GM23338 (cell line): ENCODE measurements around the gene PHAF1. TPM values are rescaled to one million over a fixed set of nuclear protein-coding genes. Genes with fewer than 3 reads are reported as not detected.

Experiments used
- ATAC-seq: fragments of 200-7000 bp; cut with Tn5 transposase; 3 replicates; pipeline ENCODE4 v1.9.1; 2020
- DNase-seq: peaks from one replicate; pipeline ENCODE4 v3.0.0-alpha.2; 2015; ENCODE audit warnings: low spot score
- H2AFZ ChIP-seq: fragments of 200-600 bp; sonication (generic); 2 replicates; pipeline ENCODE4 v1.8.0; 2016; ENCODE audit warnings: antibody characterized with exemption, mild to moderate bottlenecking, moderate library complexity
- H3F3A ChIP-seq: fragments of 200-600 bp; sonication (generic); replicated peaks from 2 replicates; pipeline ENCODE4 v1.8.0; 2017; ENCODE audit warnings: antibody characterized with exemption, mixed run types, low read depth
- H3K27ac ChIP-seq: fragments of 200-600 bp; sonication (generic); 2 replicates; pipeline ENCODE4 v1.6.1; 2016; ENCODE audit warnings: low read depth
- H3K27me3 ChIP-seq: fragments of 200-600 bp; sonication (generic); 2 replicates; pipeline ENCODE4 v1.8.0; 2016; ENCODE audit warnings: mild to moderate bottlenecking, mixed run types, moderate library complexity; ENCODE audit not compliant: insufficient read depth
- H3K36me3 ChIP-seq: fragments of 200-600 bp; sonication (generic); 2 replicates; pipeline ENCODE4 v1.8.0; 2016; ENCODE audit warnings: mild to moderate bottlenecking; ENCODE audit not compliant: insufficient read depth
- H3K4me1 ChIP-seq: fragments of 200-600 bp; sonication (generic); 2 replicates; pipeline ENCODE4 v1.8.0; 2016; ENCODE audit warnings: mild to moderate bottlenecking, moderate library complexity; ENCODE audit not compliant: insufficient read depth
- H3K4me2 ChIP-seq: fragments of 200-600 bp; sonication (generic); 2 replicates; pipeline ENCODE4 v1.7.1; 2017; ENCODE audit warnings: mixed run types
- H3K4me3 ChIP-seq: fragments of 200-600 bp; sonication (generic); 2 replicates; pipeline ENCODE4 v1.6.1; 2016; ENCODE audit warnings: mixed run types
- H3K79me2 ChIP-seq: fragments of 200-600 bp; sonication (generic); replicated peaks from 2 replicates; pipeline ENCODE4 v1.8.0; 2017; ENCODE audit warnings: mild to moderate bottlenecking; ENCODE audit not compliant: insufficient read depth
- H3K9me2 ChIP-seq: fragments of 200-600 bp; sonication (generic); 2 replicates; pipeline ENCODE4 v1.8.0; 2017; ENCODE audit not compliant: insufficient read depth
- H4K20me1 ChIP-seq: fragments of 200-600 bp; sonication (generic); replicated peaks from 2 replicates; pipeline ENCODE4 v1.8.0; 2017; ENCODE audit warnings: mild to moderate bottlenecking; ENCODE audit not compliant: insufficient read depth
- H3K27ac Mint-ChIP-seq: 2 replicates; pipeline ENCODE4 v1.8.0; 2020; ENCODE audit warnings: inconsistent platforms, mild to moderate bottlenecking, moderate library complexity, mixed read lengths
- H3K27me3 Mint-ChIP-seq: 3 replicates; pipeline ENCODE4 v1.8.0; 2022; ENCODE audit warnings: low read depth, mild to moderate bottlenecking, moderate library complexity, mixed read lengths, inconsistent platforms; ENCODE audit not compliant: insufficient read depth, poor library complexity
- H3K36me3 Mint-ChIP-seq: 3 replicates; pipeline ENCODE4 v1.8.0; 2021; ENCODE audit warnings: low read depth, mild to moderate bottlenecking, inconsistent platforms, moderate library complexity, mixed read lengths
- H3K4me1 Mint-ChIP-seq: 3 replicates; pipeline ENCODE4 v1.8.0; 2020; ENCODE audit warnings: mild to moderate bottlenecking, inconsistent platforms, mixed read lengths
- H3K4me3 Mint-ChIP-seq: 3 replicates; pipeline ENCODE4 v1.8.0; 2021; ENCODE audit warnings: moderate library complexity, mild to moderate bottlenecking, inconsistent platforms, mixed read lengths
- H3K9me3 Mint-ChIP-seq: 3 replicates; pipeline ENCODE4 v1.8.0; 2020; ENCODE audit warnings: moderate library complexity, mild to moderate bottlenecking, inconsistent platforms, mixed read lengths
- CREB1 ChIP-seq: fragments of 250-450 bp; sonication (Bioruptor Pico); IDR thresholded peaks from 2 replicates; pipeline ENCODE4 v1.5.0; 2020; ENCODE audit warnings: low read depth, mild to moderate bottlenecking, moderate library complexity
- EZH2 ChIP-seq: fragments of 200-600 bp; sonication (generic); IDR thresholded peaks from one replicate; pipeline ENCODE4 v1.8.0; 2017; ENCODE audit warnings: antibody characterized with exemption, mild to moderate bottlenecking, low read depth; ENCODE audit not compliant: unreplicated experiment
- POLR2AphosphoS5 ChIP-seq: IDR thresholded peaks from 2 replicates; pipeline ENCODE4 v1.6.1; 2016; ENCODE audit warnings: antibody characterized with exemption, low read depth
- STAT1 ChIP-seq: IDR thresholded peaks from one replicate; pipeline ENCODE4 v1.6.1; 2016; ENCODE audit warnings: antibody characterized with exemption; ENCODE audit not compliant: unreplicated experiment
- polyA plus RNA-seq: library from polyadenylated mRNA; unstranded; fragments of >200 nt; fragmentation: Nextera tagmentation; extraction: Ambion mirVana; gene quantifications from 2 replicates; pipeline ENCODE4 v1.2.1, GENCODE V29; 2016
- total RNA-seq: library from RNA; depleted of rRNA; stranded (reverse); fragments of >200 nt; shearing (Covaris generic); gene quantifications from 2 replicates; pipeline ENCODE4 v1.2.3, GENCODE V29; 2014
- TF ChIP-seq, protein P1 (sequence below), 2 experiments: fragments of 200-600 bp in 1 of 2; sonication (generic) in 1 of 2; conservative IDR thresholded peaks; 2 replicates each; pipeline versions ENCODE4 v1.5.1 to v1.6.1; 2016 to 2017; ENCODE audit warnings: antibody characterized with exemption in 2 of 2, low read depth in 2 of 2, mild to moderate bottlenecking in 2 of 2, moderate library complexity in 1 of 2
- TF ChIP-seq, protein P2 (sequence below): fragments of 250-450 bp; sonication (Bioruptor Pico); IDR thresholded peaks from 2 replicates; pipeline ENCODE4 v1.5.0; 2020; ENCODE audit warnings: mild to moderate bottlenecking, moderate library complexity

Gene PHAF1
- total and polyA plus RNA-seq, 2 experiments from 2014 or later: 14.7 to 35.9 TPM

DNA sequence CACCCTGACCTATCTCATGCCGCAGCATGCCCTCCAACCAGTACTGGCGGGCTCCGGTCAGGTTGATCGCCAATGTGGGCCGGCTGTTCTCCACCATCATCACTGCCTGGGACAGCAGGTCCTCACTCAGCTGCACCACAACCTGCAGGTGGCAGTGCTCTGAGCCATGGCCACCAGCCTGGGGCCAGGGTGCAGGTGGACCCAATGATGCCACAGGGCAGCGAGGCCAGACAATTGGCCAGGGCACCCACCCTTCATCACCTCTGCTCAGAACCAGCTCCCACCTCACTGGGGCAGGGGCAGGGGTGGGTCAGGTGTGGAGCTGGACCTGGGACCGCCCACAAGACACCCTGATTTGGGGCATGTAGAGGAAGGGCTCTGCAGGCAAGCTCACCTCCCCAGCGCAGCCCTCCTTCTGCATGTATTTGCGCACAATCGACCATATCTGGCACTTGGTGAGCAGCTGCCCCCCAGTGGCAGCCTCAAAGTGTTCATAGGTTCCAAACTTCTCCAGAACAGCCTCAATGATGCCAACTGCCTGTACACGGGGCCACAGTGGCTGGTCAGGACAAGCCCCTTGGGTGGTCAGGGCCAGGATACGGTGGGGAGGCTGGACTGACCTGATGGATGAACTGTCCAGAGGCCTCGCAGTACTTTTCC, 69.8 kb downstream of the PHAF1 start:
- H3K4me2 ChIP-seq: no peak overlapping the region
- Mint-ChIP-seq H3K4me1 (peaks cover 12% of the 10 kb centered on the region), H3K9me3 (no peaks in the 10 kb centered on the region; the same call in 2 of the 3 replicates), H3K27me3 (peaks cover 45% of the 10 kb centered on the region), H3K4me3 (0 out of 3 replicates have a peak overlapping the region, but pooled peaks have one; percentile 70), H3K27ac (no peak overlapping the region), H3K36me3 (peaks cover 3% of the 10 kb centered on the region; the same call in 2 of the 3 replicates)
- peaks cover 10% of the 10 kb centered on the region; the same call in 1 of the 2 replicates for H3F3A ChIP-seq
- DNase-seq: no peak
- no peaks in the 10 kb centered on the region for H3K9me2 ChIP-seq
- no peak overlapping the region for H3K27ac ChIP-seq
- H3K4me3 ChIP-seq: no peak overlapping the region
- no peaks in the 10 kb centered on the region for H3K36me3 ChIP-seq
- peaks cover 4% of the 10 kb centered on the region; the same call in 1 of the 2 replicates for H4K20me1 ChIP-seq
- no peak; the same call in 2 of the 3 replicates for ATAC-seq
- H2AFZ ChIP-seq: no peak overlapping the region
- peaks cover 39% of the 10 kb centered on the region for H3K27me3 ChIP-seq
- peaks cover 17% of the 10 kb centered on the region for H3K4me1 ChIP-seq
- H3K79me2 ChIP-seq: peaks cover 10% of the 10 kb centered on the region
- no peak for TF ChIP-seq CREB1
- TF ChIP-seq, protein P1, sequence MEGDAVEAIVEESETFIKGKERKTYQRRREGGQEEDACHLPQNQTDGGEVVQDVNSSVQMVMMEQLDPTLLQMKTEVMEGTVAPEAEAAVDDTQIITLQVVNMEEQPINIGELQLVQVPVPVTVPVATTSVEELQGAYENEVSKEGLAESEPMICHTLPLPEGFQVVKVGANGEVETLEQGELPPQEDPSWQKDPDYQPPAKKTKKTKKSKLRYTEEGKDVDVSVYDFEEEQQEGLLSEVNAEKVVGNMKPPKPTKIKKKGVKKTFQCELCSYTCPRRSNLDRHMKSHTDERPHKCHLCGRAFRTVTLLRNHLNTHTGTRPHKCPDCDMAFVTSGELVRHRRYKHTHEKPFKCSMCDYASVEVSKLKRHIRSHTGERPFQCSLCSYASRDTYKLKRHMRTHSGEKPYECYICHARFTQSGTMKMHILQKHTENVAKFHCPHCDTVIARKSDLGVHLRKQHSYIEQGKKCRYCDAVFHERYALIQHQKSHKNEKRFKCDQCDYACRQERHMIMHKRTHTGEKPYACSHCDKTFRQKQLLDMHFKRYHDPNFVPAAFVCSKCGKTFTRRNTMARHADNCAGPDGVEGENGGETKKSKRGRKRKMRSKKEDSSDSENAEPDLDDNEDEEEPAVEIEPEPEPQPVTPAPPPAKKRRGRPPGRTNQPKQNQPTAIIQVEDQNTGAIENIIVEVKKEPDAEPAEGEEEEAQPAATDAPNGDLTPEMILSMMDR (conservative IDR thresholded peaks at IDR 0.05; ENCODE audit: low read depth in 2 of 2): peak; percentile 22 to 62; a peak in 2 of 4 replicates

DNA sequence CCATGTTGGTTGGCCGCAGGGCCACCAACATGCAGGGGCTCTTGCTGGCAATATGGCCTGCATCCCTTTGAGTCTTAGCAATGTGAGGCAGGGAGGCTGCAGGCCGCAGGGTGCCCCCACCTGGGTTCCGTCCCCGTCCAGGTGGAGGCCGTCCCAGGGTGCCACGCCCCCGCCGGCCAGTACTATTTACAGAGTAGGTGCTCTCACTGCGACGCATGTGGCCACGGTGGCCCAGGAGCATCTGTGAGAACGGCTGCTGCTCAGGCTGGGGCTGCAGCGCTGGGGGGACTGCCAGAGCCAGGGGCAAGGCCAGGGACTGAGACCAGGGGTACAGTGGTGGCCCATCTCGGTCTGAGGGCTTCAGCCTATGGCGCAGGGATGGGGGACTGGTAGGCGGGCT, 70.4 kb downstream of the PHAF1 start:
- no peak overlapping the region for H3K4me3 ChIP-seq
- H3K36me3 Mint-ChIP-seq: peaks cover 3% of the 10 kb centered on the region; the same call in 2 of the 3 replicates

More for the DNA sequence above, 70.4 kb downstream of the PHAF1 start:
- no peak overlapping the region for H3K27ac Mint-ChIP-seq
- Histone ChIP-seq H3K27me3 (peaks cover 39% of the 10 kb centered on the region), H3K9me2 (no peaks in the 10 kb centered on the region), H3K4me2 (no peak overlapping the region), H3K79me2 (peaks cover 10% of the 10 kb centered on the region), H4K20me1 (peaks cover 4% of the 10 kb centered on the region; the same call in 1 of the 2 replicates), H3K4me1 (peaks cover 19% of the 10 kb centered on the region), H3F3A (peaks cover 7% of the 10 kb centered on the region; the same call in 1 of the 2 replicates), H2AFZ (no peak overlapping the region), H3K27ac (no peak overlapping the region), H3K36me3 (no peaks in the 10 kb centered on the region)
- DNase-seq (no peak), ATAC-seq (no peak)
- H3K4me3 Mint-ChIP-seq: no peak overlapping the region
- H3K27me3 Mint-ChIP-seq: peaks cover 45% of the 10 kb centered on the region
- no peak for TF ChIP-seq POLR2AphosphoS5
- no peak for TF ChIP-seq STAT1
- TF ChIP-seq CREB1: no peak
- TF ChIP-seq EZH2: no peak
- TF ChIP-seq, protein P2, sequence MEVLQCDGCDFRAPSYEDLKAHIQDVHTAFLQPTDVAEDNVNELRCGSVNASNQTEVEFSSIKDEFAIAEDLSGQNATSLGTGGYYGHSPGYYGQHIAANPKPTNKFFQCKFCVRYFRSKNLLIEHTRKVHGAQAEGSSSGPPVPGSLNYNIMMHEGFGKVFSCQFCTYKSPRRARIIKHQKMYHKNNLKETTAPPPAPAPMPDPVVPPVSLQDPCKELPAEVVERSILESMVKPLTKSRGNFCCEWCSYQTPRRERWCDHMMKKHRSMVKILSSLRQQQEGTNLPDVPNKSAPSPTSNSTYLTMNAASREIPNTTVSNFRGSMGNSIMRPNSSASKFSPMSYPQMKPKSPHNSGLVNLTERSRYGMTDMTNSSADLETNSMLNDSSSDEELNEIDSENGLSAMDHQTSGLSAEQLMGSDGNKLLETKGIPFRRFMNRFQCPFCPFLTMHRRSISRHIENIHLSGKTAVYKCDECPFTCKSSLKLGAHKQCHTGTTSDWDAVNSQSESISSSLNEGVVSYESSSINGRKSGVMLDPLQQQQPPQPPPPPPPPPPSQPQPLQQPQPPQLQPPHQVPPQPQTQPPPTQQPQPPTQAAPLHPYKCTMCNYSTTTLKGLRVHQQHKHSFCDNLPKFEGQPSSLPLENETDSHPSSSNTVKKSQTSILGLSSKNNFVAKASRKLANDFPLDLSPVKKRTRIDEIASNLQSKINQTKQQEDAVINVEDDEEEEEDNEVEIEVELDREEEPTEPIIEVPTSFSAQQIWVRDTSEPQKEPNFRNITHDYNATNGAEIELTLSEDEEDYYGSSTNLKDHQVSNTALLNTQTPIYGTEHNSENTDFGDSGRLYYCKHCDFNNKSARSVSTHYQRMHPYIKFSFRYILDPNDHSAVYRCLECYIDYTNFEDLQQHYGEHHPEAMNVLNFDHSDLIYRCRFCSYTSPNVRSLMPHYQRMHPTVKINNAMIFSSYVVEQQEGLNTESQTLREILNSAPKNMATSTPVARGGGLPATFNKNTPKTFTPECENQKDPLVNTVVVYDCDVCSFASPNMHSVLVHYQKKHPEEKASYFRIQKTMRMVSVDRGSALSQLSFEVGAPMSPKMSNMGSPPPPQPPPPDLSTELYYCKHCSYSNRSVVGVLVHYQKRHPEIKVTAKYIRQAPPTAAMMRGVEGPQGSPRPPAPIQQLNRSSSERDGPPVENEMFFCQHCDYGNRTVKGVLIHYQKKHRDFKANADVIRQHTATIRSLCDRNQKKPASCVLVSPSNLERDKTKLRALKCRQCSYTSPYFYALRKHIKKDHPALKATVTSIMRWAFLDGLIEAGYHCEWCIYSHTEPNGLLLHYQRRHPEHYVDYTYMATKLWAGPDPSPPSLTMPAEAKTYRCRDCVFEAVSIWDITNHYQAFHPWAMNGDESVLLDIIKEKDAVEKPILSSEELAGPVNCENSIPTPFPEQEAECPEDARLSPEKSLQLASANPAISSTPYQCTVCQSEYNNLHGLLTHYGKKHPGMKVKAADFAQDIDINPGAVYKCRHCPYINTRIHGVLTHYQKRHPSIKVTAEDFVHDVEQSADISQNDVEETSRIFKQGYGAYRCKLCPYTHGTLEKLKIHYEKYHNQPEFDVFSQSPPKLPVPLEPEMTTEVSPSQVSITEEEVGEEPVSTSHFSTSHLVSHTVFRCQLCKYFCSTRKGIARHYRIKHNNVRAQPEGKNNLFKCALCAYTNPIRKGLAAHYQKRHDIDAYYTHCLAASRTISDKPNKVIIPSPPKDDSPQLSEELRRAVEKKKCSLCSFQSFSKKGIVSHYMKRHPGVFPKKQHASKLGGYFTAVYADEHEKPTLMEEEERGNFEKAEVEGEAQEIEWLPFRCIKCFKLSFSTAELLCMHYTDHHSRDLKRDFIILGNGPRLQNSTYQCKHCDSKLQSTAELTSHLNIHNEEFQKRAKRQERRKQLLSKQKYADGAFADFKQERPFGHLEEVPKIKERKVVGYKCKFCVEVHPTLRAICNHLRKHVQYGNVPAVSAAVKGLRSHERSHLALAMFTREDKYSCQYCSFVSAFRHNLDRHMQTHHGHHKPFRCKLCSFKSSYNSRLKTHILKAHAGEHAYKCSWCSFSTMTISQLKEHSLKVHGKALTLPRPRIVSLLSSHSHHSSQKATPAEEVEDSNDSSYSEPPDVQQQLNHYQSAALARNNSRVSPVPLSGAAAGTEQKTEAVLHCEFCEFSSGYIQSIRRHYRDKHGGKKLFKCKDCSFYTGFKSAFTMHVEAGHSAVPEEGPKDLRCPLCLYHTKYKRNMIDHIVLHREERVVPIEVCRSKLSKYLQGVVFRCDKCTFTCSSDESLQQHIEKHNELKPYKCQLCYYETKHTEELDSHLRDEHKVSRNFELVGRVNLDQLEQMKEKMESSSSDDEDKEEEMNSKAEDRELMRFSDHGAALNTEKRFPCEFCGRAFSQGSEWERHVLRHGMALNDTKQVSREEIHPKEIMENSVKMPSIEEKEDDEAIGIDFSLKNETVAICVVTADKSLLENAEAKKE (CRISPR knock-in tag): no peak
- H3K4me1 Mint-ChIP-seq: peaks cover 15% of the 10 kb centered on the region
- H3K9me3 Mint-ChIP-seq: no peaks in the 10 kb centered on the region; the same call in 1 of the 3 replicates
